ENCODE results near the gene TWSG1. TPM values are rescaled to one million over a fixed set of nuclear protein-coding genes. Genes with fewer than 3 reads are reported as not detected.

The TWSG1 gene
- polyA plus RNA-seq, 4 donors, result 2.4 to 20.6 (median 6.3) TPM

DNA sequence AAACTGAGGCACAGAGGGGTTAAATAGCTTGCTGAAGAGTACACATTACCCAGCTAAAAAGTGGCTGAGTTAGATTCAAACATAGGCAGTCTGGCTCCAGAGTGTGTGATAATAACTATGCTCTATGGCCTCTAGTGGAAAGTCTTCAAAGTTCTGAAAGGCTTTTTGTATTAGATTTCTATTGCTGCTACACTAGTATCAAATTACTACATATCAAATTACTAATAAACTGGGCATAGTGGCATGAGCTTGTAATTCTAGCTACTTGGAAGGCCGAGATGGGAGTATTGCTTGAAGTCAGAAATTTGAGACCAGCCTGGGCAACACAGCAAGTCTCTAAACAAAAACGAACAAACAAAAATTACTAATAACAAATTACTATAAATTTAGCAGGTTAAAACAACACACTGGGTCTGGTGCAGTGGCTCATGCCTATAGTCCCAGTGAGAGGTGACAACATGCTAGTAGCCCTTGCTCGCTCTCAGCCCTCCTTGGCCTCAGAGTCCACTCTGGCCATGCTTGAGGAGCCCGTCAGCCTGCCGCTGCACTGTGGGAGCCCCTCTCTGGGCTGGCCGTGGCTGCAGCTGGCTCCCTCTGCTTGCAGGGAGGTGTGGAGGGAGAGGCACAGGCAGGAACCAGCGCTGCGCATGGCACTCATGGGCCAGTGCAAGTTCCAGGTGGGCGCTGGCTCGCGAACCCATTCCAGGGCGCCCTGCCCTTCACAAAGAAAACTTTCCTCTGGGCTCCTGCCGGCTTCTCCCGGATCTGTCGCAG, 38.2 kb upstream of the TWSG1 start:
- peaks cover 0 to 38% of the 10 kb centered on the region in 2 donors for H3K9me3 ChIP-seq (ENCODE audit: control insufficient read depth in 2 of 2, insufficient read depth in 1 of 2, low read depth in 1 of 2, low read length in 1 of 2)
- DNase-seq (no peak), FAIRE-seq (no peak)
- no peaks in the 10 kb centered on the region for H3K27me3 ChIP-seq (ENCODE audit: control insufficient read depth in 3 of 3, insufficient read depth in 3 of 3, low read length in 3 of 3)
- no peaks in the 10 kb centered on the region for H3K4me1 ChIP-seq (ENCODE audit: control insufficient read depth in 3 of 3, insufficient read depth in 2 of 3, low read depth in 1 of 3, low read length in 2 of 3)
- WGBS, 3 donors, result 96 to 97% (median 97%) methylated on average over 14 to 15 of the region's 15 CpGs
- no peaks in the 10 kb centered on the region for H3K36me3 ChIP-seq (ENCODE audit: control insufficient read depth in 3 of 3, insufficient read depth in 2 of 3, low read depth in 1 of 3, low read length in 3 of 3)
- no peak overlapping the region for H3K27ac ChIP-seq (ENCODE audit: low read depth in 1 of 3, low read length in 2 of 3)
- H3K4me3 ChIP-seq (ENCODE audit: low read depth in 1 of 3, low read length in 3 of 3), result no peak overlapping the region

DNA sequence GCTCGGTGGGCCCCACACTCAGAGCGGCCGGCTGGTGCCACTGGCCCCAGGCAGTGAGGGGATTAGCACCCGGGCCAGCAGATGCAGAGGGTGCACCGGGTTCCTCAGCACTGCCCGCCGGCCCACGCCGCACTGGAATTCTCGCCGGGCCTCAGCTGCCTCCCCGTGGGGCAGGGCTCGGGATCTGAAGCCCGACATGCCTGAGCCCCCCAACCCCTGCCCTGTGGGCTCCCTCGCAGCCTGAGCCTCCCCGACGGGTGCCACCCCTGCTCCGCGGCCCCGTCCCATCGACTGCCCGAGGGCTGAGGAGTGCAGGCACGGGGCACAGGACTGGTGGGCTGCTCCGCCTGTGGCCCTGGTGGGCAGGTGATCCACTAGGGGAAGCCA, 37.6 kb upstream of the TWSG1 start:
- FAIRE-seq, result no peak
- peaks cover 0 to 36% of the 10 kb centered on the region in 2 donors for H3K9me3 ChIP-seq (ENCODE audit: control insufficient read depth in 2 of 2, insufficient read depth in 1 of 2, low read depth in 1 of 2, low read length in 1 of 2)
- DNase-seq, result no peak
- H3K36me3 ChIP-seq (ENCODE audit: control insufficient read depth in 3 of 3, insufficient read depth in 2 of 3, low read depth in 1 of 3, low read length in 3 of 3), result no peaks in the 10 kb centered on the region
- no peak overlapping the region for H3K27ac ChIP-seq (ENCODE audit: low read depth in 1 of 3, low read length in 2 of 3)
- WGBS, 3 donors, result 97 to 98% (median 97%) methylated on average over 24 of the region's 24 CpGs
- no peak overlapping the region for H3K4me3 ChIP-seq (ENCODE audit: low read depth in 1 of 3, low read length in 3 of 3)
- H3K4me1 ChIP-seq (ENCODE audit: control insufficient read depth in 3 of 3, insufficient read depth in 2 of 3, low read depth in 1 of 3, low read length in 2 of 3), result no peaks in the 10 kb centered on the region
- H3K27me3 ChIP-seq (ENCODE audit: control insufficient read depth in 3 of 3, insufficient read depth in 3 of 3, low read length in 3 of 3), result no peaks in the 10 kb centered on the region

DNA sequence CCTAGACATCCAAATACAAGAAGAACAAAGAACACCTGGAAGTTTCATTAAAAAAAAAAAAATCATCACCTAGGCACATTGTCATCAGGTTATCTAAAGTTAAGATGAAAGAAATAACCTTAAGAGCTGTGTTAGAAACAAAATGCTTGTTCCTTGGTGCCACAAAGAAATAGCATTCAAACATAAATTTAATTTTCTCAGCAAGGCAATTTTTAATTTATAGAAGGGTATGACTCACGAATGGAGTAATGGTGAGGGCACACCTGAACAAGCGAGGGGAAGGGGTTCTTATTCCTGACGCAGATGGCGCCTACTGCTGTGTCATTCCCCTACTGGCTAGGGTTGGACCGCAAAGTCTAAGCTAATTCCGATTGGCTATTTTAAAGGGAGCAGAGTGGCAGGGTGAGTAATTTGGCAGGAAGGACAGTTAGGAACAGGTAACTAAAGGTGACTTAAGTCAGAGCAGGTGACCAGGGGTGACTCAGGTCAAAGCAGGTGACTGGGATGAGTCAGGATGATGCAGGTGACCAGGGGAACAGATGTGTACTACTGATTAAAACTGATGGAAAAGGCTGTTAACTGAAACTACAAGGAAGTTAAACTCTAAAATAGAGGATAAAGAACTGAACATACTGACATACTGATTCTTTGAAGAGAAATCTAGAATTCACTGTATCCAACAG, 30.0 kb upstream of the TWSG1 start:
- Histone ChIP-seq H3K27me3 (ENCODE audit: control insufficient read depth in 3 of 3, insufficient read depth in 3 of 3, low read length in 3 of 3) (peaks cover 0 to 4% (median 0%) of the 10 kb centered on the region in 3 donors), H3K36me3 (ENCODE audit: control insufficient read depth in 3 of 3, insufficient read depth in 2 of 3, low read depth in 1 of 3, low read length in 3 of 3) (no peaks in the 10 kb centered on the region), H3K27ac (ENCODE audit: low read depth in 1 of 3, low read length in 2 of 3) (no peak overlapping the region), H3K4me3 (ENCODE audit: low read depth in 1 of 3, low read length in 3 of 3) (no peak overlapping the region), H3K4me1 (ENCODE audit: control insufficient read depth in 3 of 3, insufficient read depth in 2 of 3, low read depth in 1 of 3, low read length in 2 of 3) (no peaks in the 10 kb centered on the region), H3K9me3 (ENCODE audit: control insufficient read depth in 2 of 2, insufficient read depth in 1 of 2, low read depth in 1 of 2, low read length in 1 of 2) (peaks cover 0 to 6% of the 10 kb centered on the region in 2 donors)
- DNase-seq (no peak), FAIRE-seq (no peak)
- 91 to 96% (median 93%) methylated on average over 6 of the region's 6 CpGs for WGBS, 3 donors

DNA sequence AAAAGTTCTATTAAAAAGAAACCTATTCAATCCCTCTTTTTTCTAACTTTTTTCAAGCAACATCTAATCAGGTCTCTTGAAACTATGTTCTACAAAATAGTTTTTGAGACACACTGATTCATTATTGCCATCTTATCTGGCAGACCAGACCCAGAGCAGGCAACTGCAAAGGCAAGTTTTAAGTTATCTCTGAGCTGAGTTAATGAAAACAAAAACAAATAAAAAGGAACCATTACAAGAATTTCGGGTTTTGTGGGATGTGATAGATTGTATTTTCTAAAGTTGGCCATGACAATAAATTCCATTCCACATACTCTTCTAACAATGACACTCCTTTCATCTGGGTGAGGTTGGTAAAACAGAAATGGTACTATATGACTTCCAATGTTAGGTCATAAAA, 15.2 kb upstream of the TWSG1 start:
- WGBS, 3 donors, result 58 to 68% (median 58%) methylated on average over 1 of the region's 1 CpG
- Histone ChIP-seq H3K9me3 (ENCODE audit: control insufficient read depth in 2 of 2, insufficient read depth in 1 of 2, low read depth in 1 of 2, low read length in 1 of 2) (peaks cover 0 to 1% of the 10 kb centered on the region in 2 donors), H3K4me1 (ENCODE audit: control insufficient read depth in 3 of 3, insufficient read depth in 2 of 3, low read depth in 1 of 3, low read length in 2 of 3) (no peaks in the 10 kb centered on the region), H3K4me3 (ENCODE audit: low read depth in 1 of 3, low read length in 3 of 3) (no peak overlapping the region), H3K36me3 (ENCODE audit: control insufficient read depth in 3 of 3, insufficient read depth in 2 of 3, low read depth in 1 of 3, low read length in 3 of 3) (no peaks in the 10 kb centered on the region), H3K27ac (ENCODE audit: low read depth in 1 of 3, low read length in 2 of 3) (no peak overlapping the region), H3K27me3 (ENCODE audit: control insufficient read depth in 3 of 3, insufficient read depth in 3 of 3, low read length in 3 of 3) (peaks cover 0 to 2% (median 0%) of the 10 kb centered on the region in 3 donors)
- DNase-seq, result no peak
- FAIRE-seq, result no peak

DNA sequence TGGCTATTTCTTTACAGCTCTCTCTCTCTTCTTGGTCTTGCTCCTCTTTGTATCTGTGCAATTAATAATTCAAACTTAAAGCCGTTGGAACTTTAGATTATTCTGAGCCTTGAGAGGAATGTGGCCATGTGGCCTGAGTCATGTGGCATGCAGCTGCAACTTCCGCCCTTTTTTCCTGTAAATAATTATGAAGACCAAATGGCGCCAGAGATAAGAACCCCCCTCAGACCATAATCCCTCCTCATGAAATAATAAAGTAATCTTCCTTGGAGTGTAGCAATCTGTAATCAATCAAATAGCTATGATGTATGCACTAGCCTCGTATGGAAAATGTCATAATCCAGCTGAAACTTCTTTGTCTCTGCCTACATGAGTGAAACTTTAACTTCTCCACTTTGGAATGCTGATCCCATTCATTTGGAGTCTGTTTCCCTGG, 13.5 kb upstream of the TWSG1 start:
- WGBS, 3 donors, result 16 to 33% (median 26%) methylated on average over 4 of the region's 4 CpGs
- Histone ChIP-seq H3K4me1 (ENCODE audit: control insufficient read depth in 3 of 3, insufficient read depth in 2 of 3, low read depth in 1 of 3, low read length in 2 of 3) (no peaks in the 10 kb centered on the region), H3K27ac (ENCODE audit: low read depth in 1 of 3, low read length in 2 of 3) (no peak overlapping the region), H3K9me3 (ENCODE audit: control insufficient read depth in 2 of 2, insufficient read depth in 1 of 2, low read depth in 1 of 2, low read length in 1 of 2) (peaks cover 0 to 1% of the 10 kb centered on the region in 2 donors), H3K4me3 (ENCODE audit: low read depth in 1 of 3, low read length in 3 of 3) (no peak overlapping the region), H3K36me3 (ENCODE audit: control insufficient read depth in 3 of 3, insufficient read depth in 2 of 3, low read depth in 1 of 3, low read length in 3 of 3) (no peaks in the 10 kb centered on the region), H3K27me3 (ENCODE audit: control insufficient read depth in 3 of 3, insufficient read depth in 3 of 3, low read length in 3 of 3) (peaks cover 0 to 2% (median 0%) of the 10 kb centered on the region in 3 donors)
- DNase-seq, result peak in 1 of 2 donors; percentile 13
- no peak for FAIRE-seq

DNA sequence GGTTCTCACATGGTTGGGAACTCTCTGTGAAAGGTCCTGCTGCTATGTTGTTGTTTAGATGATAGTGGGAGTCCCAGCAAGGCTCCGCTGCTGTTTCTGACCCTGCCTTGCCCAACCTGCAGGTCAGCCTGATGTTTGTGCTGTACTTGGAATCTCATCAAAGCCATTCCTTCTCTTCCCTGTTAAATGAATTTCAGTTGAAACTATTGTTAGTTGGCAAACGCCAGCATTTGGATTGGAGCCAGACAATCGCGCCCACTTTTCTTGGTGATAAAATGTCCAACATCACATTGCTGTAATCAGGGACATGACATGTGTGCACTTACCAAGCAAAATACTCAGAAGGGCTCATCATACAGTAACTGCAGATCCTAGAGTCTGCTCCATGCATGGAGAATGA, 12.8 kb upstream of the TWSG1 start:
- Histone ChIP-seq H3K4me1 (ENCODE audit: control insufficient read depth in 3 of 3, insufficient read depth in 2 of 3, low read depth in 1 of 3, low read length in 2 of 3) (no peaks in the 10 kb centered on the region), H3K36me3 (ENCODE audit: control insufficient read depth in 3 of 3, insufficient read depth in 2 of 3, low read depth in 1 of 3, low read length in 3 of 3) (no peaks in the 10 kb centered on the region), H3K4me3 (ENCODE audit: low read depth in 1 of 3, low read length in 3 of 3) (no peak overlapping the region), H3K27ac (ENCODE audit: low read depth in 1 of 3, low read length in 2 of 3) (no peak overlapping the region), H3K27me3 (ENCODE audit: control insufficient read depth in 3 of 3, insufficient read depth in 3 of 3, low read length in 3 of 3) (peaks cover 0 to 2% (median 0%) of the 10 kb centered on the region in 3 donors), H3K9me3 (ENCODE audit: control insufficient read depth in 2 of 2, insufficient read depth in 1 of 2, low read depth in 1 of 2, low read length in 1 of 2) (peaks cover 0 to 1% of the 10 kb centered on the region in 2 donors)
- FAIRE-seq, result no peak
- no peak for DNase-seq
- WGBS, 3 donors, result 16 to 57% (median 44%) methylated on average over 4 of the region's 4 CpGs

DNA sequence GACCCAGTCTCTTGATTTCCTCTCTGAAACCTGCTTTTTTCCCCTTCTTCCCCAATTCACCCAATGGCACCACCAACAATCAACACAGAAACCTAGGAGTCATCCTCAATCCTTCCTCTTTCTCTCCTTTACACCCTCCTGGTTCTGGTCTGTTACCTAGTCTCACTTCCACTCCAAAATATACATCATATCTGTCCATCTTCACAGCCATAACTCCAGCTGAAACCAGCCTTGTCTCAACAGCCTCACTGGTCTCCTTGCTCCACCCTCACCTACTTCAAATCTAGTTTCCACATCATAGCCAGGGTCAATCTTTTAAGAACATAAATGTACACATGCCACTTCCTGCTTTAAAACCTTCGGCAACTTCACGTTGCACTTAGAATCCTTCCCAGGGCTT, 11.8 kb upstream of the TWSG1 start:
- Histone ChIP-seq H3K4me1 (ENCODE audit: control insufficient read depth in 3 of 3, insufficient read depth in 2 of 3, low read depth in 1 of 3, low read length in 2 of 3) (no peaks in the 10 kb centered on the region), H3K27ac (ENCODE audit: low read depth in 1 of 3, low read length in 2 of 3) (no peak overlapping the region), H3K9me3 (ENCODE audit: control insufficient read depth in 2 of 2, insufficient read depth in 1 of 2, low read depth in 1 of 2, low read length in 1 of 2) (peaks cover 0 to 1% of the 10 kb centered on the region in 2 donors), H3K36me3 (ENCODE audit: control insufficient read depth in 3 of 3, insufficient read depth in 2 of 3, low read depth in 1 of 3, low read length in 3 of 3) (no peaks in the 10 kb centered on the region), H3K4me3 (ENCODE audit: low read depth in 1 of 3, low read length in 3 of 3) (no peak overlapping the region), H3K27me3 (ENCODE audit: control insufficient read depth in 3 of 3, insufficient read depth in 3 of 3, low read length in 3 of 3) (peaks cover 0 to 2% (median 0%) of the 10 kb centered on the region in 3 donors)
- FAIRE-seq, result no peak
- WGBS, 3 donors, result 73 to 94% (median 76%) methylated on average over 2 of the region's 2 CpGs
- no peak for DNase-seq

DNA sequence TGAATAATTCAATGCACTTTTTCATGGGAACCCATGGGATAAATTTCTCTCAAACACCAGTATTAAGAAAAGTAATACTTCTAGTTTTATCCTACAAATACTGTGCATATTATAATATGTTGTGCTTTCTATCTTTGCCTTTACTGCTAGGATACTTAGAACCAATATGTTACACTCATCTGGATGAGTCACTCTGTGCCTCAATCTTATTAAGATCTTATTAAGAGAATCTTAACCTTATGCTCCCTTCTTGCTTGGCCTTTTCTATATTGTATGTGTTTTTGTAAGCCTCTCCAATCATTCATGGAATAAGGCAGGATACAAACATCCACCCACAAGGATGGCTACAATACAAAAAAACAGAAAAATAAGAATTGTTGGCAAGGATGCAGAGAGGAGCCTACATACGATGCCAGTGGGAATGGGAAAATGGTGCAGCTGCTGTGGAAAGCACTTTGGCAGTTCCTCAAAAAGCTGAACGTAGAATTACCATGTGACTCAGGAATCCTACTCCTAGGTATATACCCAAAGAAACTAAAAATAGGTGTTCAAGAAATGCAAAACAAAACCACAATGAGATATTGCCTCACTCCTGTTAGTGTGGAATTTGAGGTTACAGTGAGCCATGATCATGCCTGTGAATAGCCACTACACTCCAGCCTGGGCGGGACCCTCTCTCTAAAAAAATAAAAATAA, 10.7 kb upstream of the TWSG1 start:
- WGBS, 3 donors, result 63 to 84% (median 75%) methylated on average over 3 of the region's 3 CpGs
- Histone ChIP-seq H3K27me3 (ENCODE audit: control insufficient read depth in 3 of 3, insufficient read depth in 3 of 3, low read length in 3 of 3) (peaks cover 0 to 2% (median 0%) of the 10 kb centered on the region in 3 donors), H3K27ac (ENCODE audit: low read depth in 1 of 3, low read length in 2 of 3) (no peak overlapping the region), H3K9me3 (ENCODE audit: control insufficient read depth in 2 of 2, insufficient read depth in 1 of 2, low read depth in 1 of 2, low read length in 1 of 2) (peaks cover 1 to 5% of the 10 kb centered on the region in 2 donors), H3K4me1 (ENCODE audit: control insufficient read depth in 3 of 3, insufficient read depth in 2 of 3, low read depth in 1 of 3, low read length in 2 of 3) (no peaks in the 10 kb centered on the region), H3K4me3 (ENCODE audit: low read depth in 1 of 3, low read length in 3 of 3) (no peak overlapping the region), H3K36me3 (ENCODE audit: control insufficient read depth in 3 of 3, insufficient read depth in 2 of 3, low read depth in 1 of 3, low read length in 3 of 3) (no peaks in the 10 kb centered on the region)
- DNase-seq (no peak), FAIRE-seq (no peak)

Measured in small intestine (tissue), 7 donors.